BJ (cell line): ENCODE measurements around the gene C1orf159. TPM values are rescaled to one million over a fixed set of nuclear protein-coding genes. Genes with fewer than 3 reads are reported as not detected.

ENCODE experiments used
- CTCF ChIA-PET: fragments of 350-600 bp; formaldehyde crosslinking; extraction: SDS; loops from one replicate; lab custom pipeline; 2021; ENCODE audit warnings: antibody characterized with exemption, inconsistent platforms; lab: Yijun Ruan, JAX
- POLR2A ChIA-PET: fragments of 300-600 bp; sonication (Branson Sonifier 250); formaldehyde crosslinking; extraction: SDS; loops from one replicate; lab custom pipeline; 2021; ENCODE audit warnings: antibody characterized with exemption; lab: Charles Lee
- DNase-seq: peaks from one replicate; pipeline ENCODE4 v3.0.0-alpha.2; 2011; ENCODE audit warnings: low read depth
- H3K27me3 ChIP-seq: 2 replicates; pipeline ENCODE4 v1.6.0; 2011; ENCODE audit warnings: low read length; ENCODE audit not compliant: control insufficient read depth, insufficient read depth
- H3K36me3 ChIP-seq: 2 replicates; pipeline ENCODE4 v1.5.1; 2011; ENCODE audit warnings: low read length; ENCODE audit not compliant: control insufficient read depth, insufficient read depth
- H3K4me3 ChIP-seq: 2 replicates; pipeline ENCODE4 v1.5.1; 2011; ENCODE audit warnings: low read depth, mild to moderate bottlenecking, control low read depth, low read length
- CTCF ChIP-seq: IDR thresholded peaks from 2 replicates; pipeline ENCODE4 v1.5.1; 2011; ENCODE audit warnings: low read depth, mild to moderate bottlenecking, control low read depth, inconsistent platforms, low read length, moderate library complexity; ENCODE audit not compliant: insufficient read depth
- polyA plus RNA-seq: library from polyadenylated mRNA; depleted of rRNA; stranded (reverse); fragments of >200 nt; gene quantifications from 2 replicates; pipeline ENCODE4 v1.2.3, GENCODE V29; 2011

Gene C1orf159
- polyA plus RNA-seq, 1 experiment, result 8.9 TPM

GRCh38 chr1:1055841-1056736 is 59.8 kb downstream of the C1orf159 start:
- no peak for DNase-seq
- CTCF ChIA-PET, result interaction anchor here (1.2 to 2.3 kb wide), 3 partner anchors 9 to 73 kb away, joined by 3 to 6 read pairs (median 3); no protein-coding TSS in a partner anchor
- POLR2A ChIA-PET, result no interaction called here
- Histone ChIP-seq H3K36me3 (peaks cover 24% of the 10 kb centered on the region), H3K4me3 (no peak overlapping the region), H3K27me3 (no peaks in the 10 kb centered on the region; the same call in 1 of the 2 replicates)
- TF ChIP-seq CTCF, result no peak

GRCh38 chr1:1054971-1055370 is 60.9 kb downstream of the C1orf159 start:
- H3K27me3 ChIP-seq, result no peaks in the 10 kb centered on the region
- no peak for DNase-seq
- no peak overlapping the region for H3K4me3 ChIP-seq
- CTCF ChIA-PET, result interaction anchor here (1.2 to 2.3 kb wide), 3 partner anchors 11 to 72 kb away, joined by 3 to 6 read pairs (median 3); no protein-coding TSS in a partner anchor
- POLR2A ChIA-PET, result no interaction called here
- TF ChIP-seq CTCF, result no peak
- peaks cover 30% of the 10 kb centered on the region for H3K36me3 ChIP-seq

- Histone ChIP-seq H3K36me3 (peaks cover 30% of the 10 kb centered on the region), H3K27me3 (no peaks in the 10 kb centered on the region), H3K4me3 (no peak overlapping the region)
- POLR2A ChIA-PET, result no interaction called here
- CTCF ChIA-PET, result interaction anchor here (2.3 kb wide), 1 partner anchor 71 kb away, joined by 6 read pairs; no protein-coding TSS in a partner anchor
- no peak for TF ChIP-seq CTCF
- DNase-seq, result no peak
Observed at GRCh38 chr1:1054099-1054700, 61.7 kb downstream of the C1orf159 start.

GRCh38 chr1:1053682-1054081 is 62.2 kb downstream of the C1orf159 start:
- Histone ChIP-seq H3K36me3 (peaks cover 30% of the 10 kb centered on the region), H3K4me3 (no peak overlapping the region), H3K27me3 (no peaks in the 10 kb centered on the region)
- ChIA-PET CTCF (interaction anchor here (2.3 kb wide), 1 partner anchor 71 kb away, joined by 6 read pairs; no protein-coding TSS in a partner anchor), POLR2A (no interaction called here)
- no peak for TF ChIP-seq CTCF
- no peak for DNase-seq

- TF ChIP-seq CTCF, result no peak
- H3K36me3 ChIP-seq, result peaks cover 30% of the 10 kb centered on the region
- DNase-seq, result no peak
- H3K4me3 ChIP-seq, result no peak overlapping the region
- CTCF ChIA-PET, result no interaction called here
- POLR2A ChIA-PET, result no interaction called here
- H3K27me3 ChIP-seq, result no peaks in the 10 kb centered on the region
Observed at GRCh38 chr1:1053022-1053421, 62.9 kb downstream of the C1orf159 start.
